ENCODE data around the gene BTAF1.

GRCh38 chr10:92003258-92003657, 79.7 kb downstream of the BTAF1 start:
- TF ChIP-seq CTCF (IDR thresholded peaks at IDR 0.05) (no peak), EP300 (IDR thresholded peaks at IDR 0.05) (no peak)

All from stomach (tissue), 4 donors.